GM23248 (cell line): ENCODE measurements around the gene ALG11. TPM values are rescaled to one million over a fixed set of nuclear protein-coding genes. Genes with fewer than 3 reads are reported as not detected.
"Not testable (repeated sequence)": the region's sequence is repeated elsewhere in the genome, so short reads cannot be mapped to it uniquely, and the experiment has no call there.

Experiments
- DNase-seq: peaks from one replicate; pipeline ENCODE4 v3.0.0-alpha.2; 2015
- H2AFZ ChIP-seq: fragments of 200-600 bp; sonication (generic); 2 replicates; pipeline ENCODE4 v1.6.1; 2016; ENCODE audit warnings: antibody characterized with exemption
- H3F3A ChIP-seq: fragments of 200-600 bp; sonication (generic); 2 replicates; pipeline ENCODE4 v1.6.1; 2016; ENCODE audit warnings: mild to moderate bottlenecking, antibody characterized with exemption, mixed run types; ENCODE audit not compliant: insufficient read depth
- H3K27ac ChIP-seq: fragments of 200-600 bp; sonication (generic); 2 replicates; pipeline ENCODE4 v1.5.1; 2016; ENCODE audit warnings: mild to moderate bottlenecking
- H3K27me3 ChIP-seq: fragments of 200-600 bp; sonication (generic); replicated peaks from 2 replicates; pipeline ENCODE4 v1.6.1; 2016; ENCODE audit warnings: mild to moderate bottlenecking; ENCODE audit not compliant: insufficient read depth
- H3K36me3 ChIP-seq: fragments of 200-600 bp; sonication (generic); 2 replicates; pipeline ENCODE4 v1.6.1; 2016; ENCODE audit warnings: low read depth, mild to moderate bottlenecking
- H3K4me1 ChIP-seq: fragments of 200-600 bp; sonication (generic); 2 replicates; pipeline ENCODE4 v1.6.1; 2016; ENCODE audit warnings: mild to moderate bottlenecking; ENCODE audit not compliant: insufficient read depth
- H3K4me2 ChIP-seq: fragments of 200-600 bp; sonication (generic); one replicate; pipeline ENCODE4 v1.6.1; 2016; ENCODE audit warnings: mild to moderate bottlenecking; ENCODE audit not compliant: unreplicated experiment
- H3K4me3 ChIP-seq: fragments of 200-600 bp; sonication (generic); 2 replicates; pipeline ENCODE4 v1.5.1; 2016; ENCODE audit warnings: mild to moderate bottlenecking
- H3K79me2 ChIP-seq: fragments of 200-600 bp; sonication (generic); 2 replicates; pipeline ENCODE4 v1.6.1; 2016; ENCODE audit warnings: mild to moderate bottlenecking; ENCODE audit not compliant: insufficient read depth
- H3K9ac ChIP-seq: fragments of 200-600 bp; sonication (generic); 2 replicates; pipeline ENCODE4 v1.6.1; 2016; ENCODE audit warnings: mild to moderate bottlenecking
- H3K9me2 ChIP-seq: fragments of 200-600 bp; sonication (generic); 2 replicates; pipeline ENCODE4 v1.6.1; 2016; ENCODE audit warnings: mixed run types, mild to moderate bottlenecking, moderate library complexity; ENCODE audit not compliant: insufficient read depth
- H3K9me3 ChIP-seq: fragments of 200-600 bp; sonication (generic); one replicate; pipeline ENCODE4 v1.6.1; 2017; ENCODE audit warnings: low read depth
- H4K20me1 ChIP-seq: fragments of 200-600 bp; sonication (generic); 2 replicates; pipeline ENCODE4 v1.6.0; 2016; ENCODE audit not compliant: insufficient read depth
- EZH2 ChIP-seq: fragments of 200-600 bp; sonication (generic); IDR thresholded peaks from 2 replicates; pipeline ENCODE4 v1.6.1; 2018; ENCODE audit warnings: antibody characterized with exemption, mild to moderate bottlenecking; ENCODE audit not compliant: insufficient read depth, poor library complexity, severe bottlenecking
- EZH2phosphoT487 ChIP-seq: fragments of 200-600 bp; sonication (generic); IDR thresholded peaks from 2 replicates; pipeline ENCODE4 v1.6.1; 2018; ENCODE audit warnings: antibody characterized with exemption, moderate library complexity, mild to moderate bottlenecking, low read depth; ENCODE audit not compliant: insufficient read depth
- WGBS, 2 experiments: methylation state at CpG; one replicate each; pipeline ENCODE4 v1.1.6; 2015 to 2017; ENCODE audit warnings: low lambda C conversion rate in 2 of 2, low coverage in 1 of 2; ENCODE audit errors: missing lambda C conversion rate in 2 of 2; 5-methylcytosine and 5-hydroxymethylcytosine counted together
- in situ Hi-C: fragments of 300-500 bp; cut with MboI; formaldehyde crosslinking; loops from 2 replicates; pipeline ENCODE4 v1.15.0; 2020
- polyA plus RNA-seq: library from polyadenylated mRNA; unstranded; fragments of >200 nt; fragmentation: Nextera tagmentation; extraction: Ambion mirVana; gene quantifications from 2 replicates; pipeline ENCODE4 v1.2.1, GENCODE V29; 2016
- total RNA-seq: library from RNA; depleted of rRNA; stranded (reverse); fragments of >200 nt; shearing (Covaris generic); gene quantifications from 2 replicates; pipeline ENCODE4 v1.2.3, GENCODE V29; 2014

The ALG11 gene
- total and polyA plus RNA-seq, 2 experiments from 2014 or later, result 31.6 to 33.3 TPM

GRCh38 chr13:51977625-51978024, 34.6 kb upstream of the ALG11 start:
- Histone ChIP-seq H3K27me3 (no peaks in the 10 kb centered on the region), H3K27ac (no peak overlapping the region), H3K4me3 (no peak overlapping the region), H3F3A (no peaks in the 10 kb centered on the region), H2AFZ (no peak overlapping the region), H3K36me3 (no peaks in the 10 kb centered on the region), H3K4me1 (no peaks in the 10 kb centered on the region), H3K9me3 (no peaks in the 10 kb centered on the region), H3K4me2 (no peak overlapping the region), H3K9me2 (no peaks in the 10 kb centered on the region), H3K79me2 (no peaks in the 10 kb centered on the region), H3K9ac (no peak overlapping the region), H4K20me1 (no peaks in the 10 kb centered on the region)
- DNase-seq, result no peak
- WGBS, 2 experiments, result 60 to 64% methylated on average over 5 of the region's 5 CpGs
- in situ Hi-C loops, result no loop called here
- TF ChIP-seq EZH2phosphoT487, result no peak
- no peak for TF ChIP-seq EZH2

- Histone ChIP-seq H2AFZ (no peak overlapping the region), H3K4me1 (no peaks in the 10 kb centered on the region), H3K27ac (no peak overlapping the region), H3K79me2 (no peaks in the 10 kb centered on the region), H3K4me3 (no peak overlapping the region), H3K9ac (no peak overlapping the region), H3K4me2 (no peak overlapping the region), H3F3A (no peaks in the 10 kb centered on the region), H3K9me2 (no peaks in the 10 kb centered on the region), H4K20me1 (no peaks in the 10 kb centered on the region), H3K27me3 (no peaks in the 10 kb centered on the region), H3K36me3 (no peaks in the 10 kb centered on the region), H3K9me3 (no peaks in the 10 kb centered on the region)
- no peak for DNase-seq
- TF ChIP-seq EZH2 (no peak), EZH2phosphoT487 (no peak)
- WGBS, 2 experiments, result 11 to 12% methylated on average over 5 of the region's 5 CpGs
- in situ Hi-C loops, result no loop called here
Measured at GRCh38 chr13:51978796-51979556, 33.2 kb upstream of the ALG11 start.

- Histone ChIP-seq H4K20me1 (no peaks in the 10 kb centered on the region), H3K9me3 (no peaks in the 10 kb centered on the region), H3K36me3 (no peaks in the 10 kb centered on the region), H3K27me3 (no peaks in the 10 kb centered on the region), H3K4me3 (no peak overlapping the region), H3K4me1 (no peaks in the 10 kb centered on the region), H3K79me2 (no peaks in the 10 kb centered on the region), H3K9me2 (no peaks in the 10 kb centered on the region), H3K4me2 (no peak overlapping the region), H3K27ac (no peak overlapping the region), H3K9ac (no peak overlapping the region), H3F3A (no peaks in the 10 kb centered on the region), H2AFZ (no peak overlapping the region)
- WGBS, 2 experiments, result 46 to 52% methylated on average over 4 of the region's 4 CpGs
- no peak for DNase-seq
- TF ChIP-seq EZH2, result no peak
- no peak for TF ChIP-seq EZH2phosphoT487
- in situ Hi-C loops, result no loop called here
Measured at GRCh38 chr13:51980908-51981307, 31.3 kb upstream of the ALG11 start.

GRCh38 chr13:51981355-51981754, 30.8 kb upstream of the ALG11 start:
- H3K9me2 ChIP-seq, result no peaks in the 10 kb centered on the region
- no peak for DNase-seq
- no peaks in the 10 kb centered on the region for H3K4me1 ChIP-seq
- H3K9me3 ChIP-seq, result no peaks in the 10 kb centered on the region
- WGBS, 2 experiments, result 57% methylated on average over 4 of the region's 4 CpGs
- no peaks in the 10 kb centered on the region for H3F3A ChIP-seq
- no peak overlapping the region for H3K9ac ChIP-seq
- H3K36me3 ChIP-seq, result no peaks in the 10 kb centered on the region
- no peaks in the 10 kb centered on the region for H4K20me1 ChIP-seq
- no peak overlapping the region for H2AFZ ChIP-seq
- no peak overlapping the region for H3K4me2 ChIP-seq
- no peak overlapping the region for H3K4me3 ChIP-seq
- H3K79me2 ChIP-seq, result no peaks in the 10 kb centered on the region
- in situ Hi-C loops, result no loop called here
- H3K27ac ChIP-seq, result no peak overlapping the region
- no peaks in the 10 kb centered on the region for H3K27me3 ChIP-seq
- TF ChIP-seq EZH2 (no peak), EZH2phosphoT487 (no peak)

GRCh38 chr13:51983292-51983691, 28.9 kb upstream of the ALG11 start:
- H3K27me3 ChIP-seq, H3F3A ChIP-seq, H3K4me2 ChIP-seq, H3K4me3 ChIP-seq, in situ Hi-C loops, H2AFZ ChIP-seq, H3K36me3 ChIP-seq, H3K9ac ChIP-seq, H4K20me1 ChIP-seq, DNase-seq, H3K27ac ChIP-seq, H3K79me2 ChIP-seq, H3K4me1 ChIP-seq, H3K9me2 ChIP-seq, H3K9me3 ChIP-seq: not testable (repeated sequence)
- 46 to 62% methylated on average over 3 of the region's 3 CpGs for WGBS, 2 experiments

GRCh38 chr13:51984904-51985303, 27.3 kb upstream of the ALG11 start:
- WGBS, 2 experiments, result 33 to 43% methylated on average over 4 of the region's 4 CpGs
- H3K36me3 ChIP-seq, H3K79me2 ChIP-seq, H3K9me3 ChIP-seq, H3K27me3 ChIP-seq, in situ Hi-C loops, H3K4me3 ChIP-seq, H3F3A ChIP-seq, H3K4me2 ChIP-seq, H2AFZ ChIP-seq, DNase-seq, H3K4me1 ChIP-seq, H4K20me1 ChIP-seq, H3K27ac ChIP-seq, H3K9ac ChIP-seq, H3K9me2 ChIP-seq: not testable (repeated sequence)
